HCT116 (cell line): Measurements from ENCODE around the gene RC3H1. TPM values are rescaled to one million over a fixed set of nuclear protein-coding genes. Genes with fewer than 3 reads are reported as not detected.

Experiments
- ATAC-seq: fragments of 200-7000 bp; cut with Tn5 transposase; 2 replicates; pipeline ENCODE4 v1.9.1; 2020; ENCODE audit warnings: mild to moderate bottlenecking, moderate library complexity
- BruUV-seq: library from RNA; stranded (reverse); fragments of 400-500 nt; replicated peaks from 2 replicates; lab custom pipeline; 2021; lab: Mats Ljungman, UMichigan
- CTCF ChIA-PET: fragments of 300-600 bp; sonication (Branson Sonifier 250); formaldehyde crosslinking; loops from one replicate; lab custom pipeline; 2021; ENCODE audit warnings: antibody characterized with exemption; lab: Charles Lee
- POLR2A ChIA-PET: fragments of 300-600, 350-600 bp; sonication (Branson Sonifier 250); formaldehyde crosslinking; loops from one replicate; lab custom pipeline; 2021; ENCODE audit warnings: antibody characterized with exemption; lab: Charles Lee
- RAD21 ChIA-PET, 2 experiments: fragments of 300-600 bp; sonication (Branson Sonifier 250); formaldehyde crosslinking; loops; one replicate each; lab custom pipeline; 2023; ENCODE audit warnings: low total read pairs in 2 of 2; ENCODE audit not compliant: uncharacterized antibody in 2 of 2, unreplicated experiment in 2 of 2, low non-redundant PET in 1 of 2; lab: Charles Lee
- DNase-seq: peaks from one replicate; pipeline ENCODE4 v3.0.0-alpha.2; 2010; ENCODE audit warnings: low read depth, low spot score
- H2AFZ ChIP-seq: fragments of 200-600 bp; shearing (Covaris generic), sonication (generic); 2 replicates; pipeline ENCODE4 v1.6.1; 2017; ENCODE audit warnings: low read depth, mixed run types, mixed read lengths, antibody characterized with exemption, low read length; ENCODE audit not compliant: poor library complexity, severe bottlenecking
- H3K27ac ChIP-seq: 2 replicates; pipeline ENCODE4 v1.5.1; 2012; ENCODE audit warnings: low read depth, low read length
- H3K27me3 ChIP-seq: fragments of 200-600 bp; sonication (generic); 2 replicates; pipeline ENCODE4 v1.6.1; 2016; ENCODE audit warnings: mixed run types, low read length, mixed read lengths; ENCODE audit not compliant: insufficient read depth
- H3K36me3 ChIP-seq, 2 experiments: fragments of 200-500 bp in 1 of 2; fragments of 200-600 bp in 1 of 2; sonication (Bioruptor generic) in 1 of 2; sonication (generic) in 1 of 2; 2 replicates each; pipeline versions ENCODE4 v1.5.1 to v1.6.1; 2014 to 2016; ENCODE audit warnings: low read length in 2 of 2, inconsistent platforms in 1 of 2, mixed read lengths in 1 of 2, mixed run types in 1 of 2; ENCODE audit not compliant: insufficient read depth in 2 of 2, control insufficient read depth in 1 of 2
- H3K4me1 ChIP-seq, 2 experiments: fragments of 200-600 bp in 1 of 2; sonication (generic) in 1 of 2; 2 replicates each; pipeline versions ENCODE4 v1.5.1 to v1.6.1; 2012 to 2017; ENCODE audit warnings: low read length in 2 of 2, inconsistent platforms in 1 of 2, mild to moderate bottlenecking in 1 of 2, mixed read lengths in 1 of 2, mixed run types in 1 of 2, moderate library complexity in 1 of 2; ENCODE audit not compliant: insufficient read depth in 2 of 2, control insufficient read depth in 1 of 2
- H3K4me2 ChIP-seq: fragments of 200-600 bp; sonication (generic); 2 replicates; pipeline ENCODE4 v1.6.1; 2017; ENCODE audit warnings: mixed run types, low read length, mixed read lengths
- H3K4me3 ChIP-seq, 2 experiments: fragments of 200-600 bp in 1 of 2; sonication (generic) in 1 of 2; replicated peaks in 1 of 2; 2 replicates each; pipeline ENCODE4 v1.5.1; 2011 to 2016; ENCODE audit warnings: low read length in 2 of 2, control low read depth in 1 of 2, low read depth in 1 of 2, mild to moderate bottlenecking in 1 of 2, mixed read lengths in 1 of 2, mixed run types in 1 of 2
- H3K79me2 ChIP-seq: fragments of 200-600 bp; sonication (generic); 2 replicates; pipeline ENCODE4 v1.6.1; 2017; ENCODE audit warnings: mild to moderate bottlenecking, mixed run types, low read length, moderate library complexity, mixed read lengths; ENCODE audit not compliant: insufficient read depth
- H3K9ac ChIP-seq: fragments of 200-600 bp; sonication (generic); 2 replicates; pipeline ENCODE4 v1.6.1; 2016; ENCODE audit warnings: low read length, mixed read lengths
- H3K9me2 ChIP-seq: fragments of 200-600 bp; sonication (generic), shearing (Covaris generic); 2 replicates; pipeline ENCODE4 v1.6.1; 2017; ENCODE audit warnings: mixed run types, mild to moderate bottlenecking, moderate library complexity; ENCODE audit not compliant: insufficient read depth
- H3K9me3 ChIP-seq, 2 experiments: fragments of 200-500 bp in 1 of 2; fragments of 200-600 bp in 1 of 2; sonication (Bioruptor generic) in 1 of 2; sonication (generic) in 1 of 2; 2 replicates each; pipeline ENCODE4 v1.6.1; 2014 to 2017; ENCODE audit warnings: low read length in 2 of 2, mixed read lengths in 2 of 2, inconsistent platforms in 1 of 2, low read depth in 1 of 2, mild to moderate bottlenecking in 1 of 2, mixed run types in 1 of 2, moderate library complexity in 1 of 2; ENCODE audit not compliant: control insufficient read depth in 1 of 2, insufficient read depth in 1 of 2
- H4K20me1 ChIP-seq: fragments of 200-600 bp; sonication (generic), shearing (Covaris generic); 2 replicates; pipeline ENCODE4 v1.6.1; 2017; ENCODE audit warnings: mixed run types, mild to moderate bottlenecking, moderate library complexity; ENCODE audit not compliant: insufficient read depth
- ATF3 ChIP-seq: IDR thresholded peaks from 2 replicates; pipeline ENCODE4 v1.6.1; 2012
- CEBPB ChIP-seq: IDR thresholded peaks from 2 replicates; pipeline ENCODE4 v1.6.1; 2012; ENCODE audit warnings: low read depth
- EGR1 ChIP-seq: IDR thresholded peaks from 2 replicates; pipeline ENCODE4 v1.6.1; 2012; ENCODE audit warnings: low read depth
- ELF1 ChIP-seq: IDR thresholded peaks from 2 replicates; pipeline ENCODE4 v1.6.1; 2012; ENCODE audit warnings: low read depth, borderline replicate concordance
- EZH2phosphoT487 ChIP-seq: fragments of 200-600 bp; IDR thresholded peaks from 2 replicates; pipeline ENCODE4 v1.6.1; 2018; ENCODE audit warnings: antibody characterized with exemption, borderline replicate concordance
- FOSL1 ChIP-seq: IDR thresholded peaks from 2 replicates; pipeline ENCODE4 v1.6.1; 2012; ENCODE audit warnings: low read depth
- JUND ChIP-seq: IDR thresholded peaks from 2 replicates; pipeline ENCODE4 v1.6.1; 2012
- MAX ChIP-seq: IDR thresholded peaks from 2 replicates; pipeline ENCODE4 v1.6.1; 2012
- POLR2A ChIP-seq: IDR thresholded peaks from 2 replicates; pipeline ENCODE4 v1.7.0; 2011; ENCODE audit warnings: borderline replicate concordance; ENCODE audit not compliant: insufficient read depth, insufficient read length; ENCODE audit errors: extremely low read depth
- POLR2AphosphoS5 ChIP-seq: IDR thresholded peaks from 2 replicates; pipeline ENCODE4 v1.6.1; 2011; ENCODE audit warnings: mild to moderate bottlenecking, low read depth, low read length, moderate library complexity
- RAD21 ChIP-seq: IDR thresholded peaks from 2 replicates; pipeline ENCODE4 v1.6.1; 2012; ENCODE audit warnings: low read depth, mild to moderate bottlenecking
- SIN3A ChIP-seq: IDR thresholded peaks from 2 replicates; pipeline ENCODE4 v1.6.1; 2012; ENCODE audit warnings: low read depth
- SRF ChIP-seq: IDR thresholded peaks from 2 replicates; pipeline ENCODE4 v1.6.1; 2012; ENCODE audit warnings: low read depth
- TCF7L2 ChIP-seq: IDR thresholded peaks from 2 replicates; pipeline ENCODE4 v1.7.0; 2011; ENCODE audit warnings: borderline replicate concordance, inconsistent platforms; ENCODE audit not compliant: insufficient read depth, insufficient read length; ENCODE audit errors: extremely low read depth
- YY1 ChIP-seq: IDR thresholded peaks from 2 replicates; pipeline ENCODE4 v1.6.1; 2011; ENCODE audit warnings: low read length, low read depth, moderate library complexity, mild to moderate bottlenecking; ENCODE audit not compliant: insufficient replicate concordance; ENCODE audit errors: extremely low read depth
- ZBTB33 ChIP-seq: IDR thresholded peaks from 2 replicates; pipeline ENCODE4 v1.6.1; 2011; ENCODE audit warnings: mild to moderate bottlenecking, low read length, moderate library complexity; ENCODE audit not compliant: insufficient replicate concordance; ENCODE audit errors: extremely low read depth
- intact Hi-C: fragments of 100-400 bp; cut with micrococcal nuclease; formaldehyde crosslinking; loops from 2 replicates; pipeline ENCODE4 v1.10.0; 2022
- total RNA-seq: library from RNA; stranded (reverse); gene quantifications from one replicate; pipeline ENCODE4 v1.2.1, GENCODE V29; 2021; ENCODE audit not compliant: unreplicated experiment

RC3H1 gene
- total RNA-seq, 1 experiment from 2014 or later = 23.6 TPM

- BruUV-seq = no TSS peak
- Histone ChIP-seq H2AFZ (no peak overlapping the region), H3K79me2 (no peaks in the 10 kb centered on the region), H3K27ac (no peak overlapping the region), H3K9me2 (no peaks in the 10 kb centered on the region), H3K36me3 (no peaks in the 10 kb centered on the region), H3K4me3 (no peak overlapping the region), H3K4me1 (no peaks in the 10 kb centered on the region), H3K9ac (no peak overlapping the region), H3K4me2 (no peak overlapping the region), H4K20me1 (no peaks in the 10 kb centered on the region), H3K9me3 (no peaks in the 10 kb centered on the region), H3K27me3 (no peaks in the 10 kb centered on the region)
- no peak for DNase-seq
- ChIA-PET POLR2A (no interaction called here), RAD21 (no interaction called here), CTCF (no interaction called here)
- no peak for ATAC-seq
- intact Hi-C loops = no loop called here
- no peak for TF ChIP-seq ZBTB33
- no peak for TF ChIP-seq MAX
Observed at GRCh38 chr1:173913111-173913510, 109.0 kb downstream of the RC3H1 start.

GRCh38 chr1:173903827-173904531, 118.2 kb downstream of the RC3H1 start:
- Histone ChIP-seq H3K4me1 (no peaks in the 10 kb centered on the region), H3K4me3 (no peak overlapping the region), H2AFZ (no peak overlapping the region), H3K27me3 (no peaks in the 10 kb centered on the region), H4K20me1 (no peaks in the 10 kb centered on the region), H3K36me3 (no peaks in the 10 kb centered on the region), H3K9me3 (no peaks in the 10 kb centered on the region), H3K9me2 (no peaks in the 10 kb centered on the region), H3K4me2 (no peak overlapping the region), H3K9ac (no peak overlapping the region), H3K27ac (no peak overlapping the region), H3K79me2 (no peaks in the 10 kb centered on the region)
- no peak for ATAC-seq
- intact Hi-C loops = no loop called here
- no TSS peak for BruUV-seq
- ChIA-PET RAD21 (no interaction called here), POLR2A (no interaction called here), CTCF (no interaction called here)
- DNase-seq = no peak
- TF ChIP-seq EZH2phosphoT487 (no peak), JUND (no peak), ZBTB33 (no peak), FOSL1 (no peak), SRF (no peak), YY1 (no peak), EGR1 (no peak), ELF1 (no peak), POLR2A (no peak), SIN3A (no peak), MAX (no peak), POLR2AphosphoS5 (no peak), CEBPB (no peak), TCF7L2 (no peak), RAD21 (no peak), ATF3 (no peak)
